IMR-90 (cell line): ENCODE measurements around the gene TMEM19. TPM values are rescaled to one million over a fixed set of nuclear protein-coding genes. Genes with fewer than 3 reads are reported as not detected.
A peak's percentile ranks its signal among the peaks of the same experiment; 100 is the strongest.

Experiments
- ATAC-seq: fragments of 200-7000 bp; cut with Tn5 transposase; 2 replicates; pipeline ENCODE4 v1.9.1; 2020; ENCODE audit warnings: low read depth, mild to moderate bottlenecking, moderate library complexity
- Bru-seq: library from RNA; stranded (reverse); fragments of 400-500 nt; gene quantifications from one replicate; lab custom pipeline; 2021; lab: Mats Ljungman, UMichigan
- BruChase-seq, 2 experiments: library from RNA; stranded (reverse); fragments of 400-500 nt; gene quantifications; one replicate each; lab custom pipeline; 2021; lab: Mats Ljungman, UMichigan
- BruUV-seq: library from RNA; stranded (reverse); fragments of 400-500 nt; replicated peaks from 2 replicates; lab custom pipeline; 2021; lab: Mats Ljungman, UMichigan
- CTCF ChIA-PET: fragments of 300-600 bp; formaldehyde crosslinking; extraction: SDS; loops from one replicate; lab custom pipeline; 2021; ENCODE audit warnings: antibody characterized with exemption; lab: Yijun Ruan, JAX
- POLR2A ChIA-PET: fragments of 300-600 bp; sonication (Branson Sonifier 250); formaldehyde crosslinking; loops from one replicate; lab custom pipeline; 2022; ENCODE audit warnings: antibody characterized with exemption; ENCODE audit not compliant: unreplicated experiment; lab: Charles Lee
- DNase-seq: peaks from one replicate; pipeline ENCODE4 v3.0.0; 2013
- H2AFZ ChIP-seq: replicated peaks from 2 replicates; pipeline ENCODE3; 2013; ENCODE audit warnings: low read length, mild to moderate bottlenecking; ENCODE audit not compliant: poor library complexity
- H2AK5ac ChIP-seq: 2 replicates; pipeline ENCODE4 v1.6.1; 2013; ENCODE audit warnings: low read depth, low read length, inconsistent platforms
- H2AK9ac ChIP-seq: replicated peaks from 2 replicates; pipeline ENCODE3; 2013; ENCODE audit warnings: mild to moderate bottlenecking, low read depth, low read length, moderate library complexity; ENCODE audit not compliant: poor library complexity
- H2BK120ac ChIP-seq: 2 replicates; pipeline ENCODE4 v1.6.1; 2013; ENCODE audit warnings: low read depth, low read length, inconsistent platforms
- H2BK15ac ChIP-seq: 3 replicates; pipeline ENCODE4 v1.6.1; 2013; ENCODE audit warnings: low read depth, low read length, inconsistent platforms
- H2BK20ac ChIP-seq: 2 replicates; pipeline ENCODE4 v1.6.1; 2013; ENCODE audit warnings: low read depth, mild to moderate bottlenecking, inconsistent platforms, low read length, moderate library complexity
- H2BK5ac ChIP-seq: 2 replicates; pipeline ENCODE4 v1.6.1; 2013; ENCODE audit warnings: mild to moderate bottlenecking, low read depth, low read length, inconsistent platforms; ENCODE audit not compliant: poor library complexity, severe bottlenecking
- H3K14ac ChIP-seq: replicated peaks from 2 replicates; pipeline ENCODE4 v1.6.1; 2013; ENCODE audit warnings: low read depth, low read length, inconsistent platforms
- H3K18ac ChIP-seq: 2 replicates; pipeline ENCODE4 v1.6.1; 2013; ENCODE audit warnings: low read depth, low read length, control low read depth
- H3K23ac ChIP-seq: 2 replicates; pipeline ENCODE4 v1.6.1; 2013; ENCODE audit warnings: low read depth, low read length, inconsistent platforms
- H3K27ac ChIP-seq: 2 replicates; pipeline ENCODE4 v1.5.1; 2013; ENCODE audit warnings: mild to moderate bottlenecking, control low read depth, low read length; ENCODE audit not compliant: insufficient read depth
- H3K27me3 ChIP-seq: 2 replicates; pipeline ENCODE4 v1.6.1; 2013; ENCODE audit warnings: low read length; ENCODE audit not compliant: control insufficient read depth, insufficient read depth
- H3K36me3 ChIP-seq: 2 replicates; pipeline ENCODE4 v1.6.1; 2013; ENCODE audit warnings: low read length, mixed read lengths; ENCODE audit not compliant: control insufficient read depth, insufficient read depth
- H3K4ac ChIP-seq: 2 replicates; pipeline ENCODE4 v1.6.1; 2013; ENCODE audit warnings: low read depth, low read length, inconsistent platforms
- H3K4me1 ChIP-seq: 2 replicates; pipeline ENCODE4 v1.6.1; 2013; ENCODE audit warnings: low read length, mixed read lengths; ENCODE audit not compliant: control insufficient read depth, insufficient read depth
- H3K4me2 ChIP-seq: 2 replicates; pipeline ENCODE4 v1.6.1; 2013; ENCODE audit warnings: low read depth, mild to moderate bottlenecking, control low read depth, low read length, moderate library complexity
- H3K4me3 ChIP-seq: 2 replicates; pipeline ENCODE4 v1.5.1; 2013; ENCODE audit warnings: low read depth, mild to moderate bottlenecking, control low read depth, low read length, moderate library complexity; ENCODE audit not compliant: insufficient read depth
- H3K56ac ChIP-seq: 2 replicates; pipeline ENCODE4 v1.6.1; 2013; ENCODE audit warnings: low read length, inconsistent platforms; ENCODE audit not compliant: insufficient read depth; ENCODE audit errors: extremely low read depth
- H3K79me1 ChIP-seq, 2 experiments: 2 replicates each; pipeline ENCODE4 v1.6.1; 2013; ENCODE audit warnings: low read length in 2 of 2, inconsistent platforms in 1 of 2, low read depth in 1 of 2
- H3K9ac ChIP-seq: 2 replicates; pipeline ENCODE4 v1.6.1; 2013; ENCODE audit warnings: low read depth, low read length, control low read depth
- H3K9me1 ChIP-seq: 2 replicates; pipeline ENCODE4 v1.6.1; 2013; ENCODE audit warnings: low read length, inconsistent platforms; ENCODE audit not compliant: insufficient read depth
- H3K9me3 ChIP-seq: 2 replicates; pipeline ENCODE4 v1.6.1; 2013; ENCODE audit warnings: low read length; ENCODE audit not compliant: control insufficient read depth, insufficient read depth
- H4K20me1 ChIP-seq: 2 replicates; pipeline ENCODE4 v1.6.1; 2013; ENCODE audit warnings: low read length, inconsistent platforms; ENCODE audit not compliant: insufficient read depth
- H4K5ac ChIP-seq: 2 replicates; pipeline ENCODE4 v1.6.1; 2013; ENCODE audit warnings: mild to moderate bottlenecking, low read depth, low read length, control low read depth
- H4K8ac ChIP-seq, 2 experiments: 2 replicates each; pipeline ENCODE4 v1.6.1; 2013; ENCODE audit warnings: low read depth in 2 of 2, low read length in 2 of 2, control low read depth in 1 of 2, inconsistent platforms in 1 of 2
- H4K91ac ChIP-seq: 2 replicates; pipeline ENCODE4 v1.6.1; 2013; ENCODE audit warnings: low read depth, low read length, inconsistent platforms; ENCODE audit not compliant: insufficient read depth
- BHLHE40 ChIP-seq: fragments of 150-350 bp; IDR thresholded peaks from 2 replicates; pipeline ENCODE4 v1.6.1; 2016; ENCODE audit warnings: mild to moderate bottlenecking, low read depth, low read length
- CEBPB ChIP-seq: IDR thresholded peaks from 2 replicates; pipeline ENCODE4 v1.6.1; 2012; ENCODE audit warnings: low read depth, low read length, improper control_type of control experiment
- CHD1 ChIP-seq: IDR thresholded peaks from 2 replicates; pipeline ENCODE4 v1.6.1; 2012; ENCODE audit warnings: low read depth, low read length, improper control_type of control experiment
- FOS ChIP-seq: fragments of 150-350 bp; IDR thresholded peaks from 2 replicates; pipeline ENCODE4 v1.6.1; 2016; ENCODE audit warnings: low read depth, low read length
- MAZ ChIP-seq: IDR thresholded peaks from 2 replicates; pipeline ENCODE4 v1.6.1; 2012; ENCODE audit warnings: low read depth, mild to moderate bottlenecking, low read length, improper control_type of control experiment, moderate library complexity, borderline replicate concordance
- MXI1 ChIP-seq: IDR thresholded peaks from 2 replicates; pipeline ENCODE4 v1.6.1; 2012; ENCODE audit warnings: low read depth, mild to moderate bottlenecking, low read length, moderate library complexity, borderline replicate concordance
- NFE2L2 ChIP-seq: fragments of 150-350 bp; IDR thresholded peaks from 2 replicates; pipeline ENCODE4 v1.6.1; 2016; ENCODE audit warnings: low read depth, mild to moderate bottlenecking, low read length
- POLR2A ChIP-seq: IDR thresholded peaks from 2 replicates; pipeline ENCODE4 v1.6.1; 2012; ENCODE audit warnings: mild to moderate bottlenecking, low read depth, low read length
- RAD21 ChIP-seq: IDR thresholded peaks from 2 replicates; pipeline ENCODE4 v1.6.1; 2012; ENCODE audit warnings: low read length, improper control_type of control experiment
- RCOR1 ChIP-seq: IDR thresholded peaks from 2 replicates; pipeline ENCODE4 v1.6.1; 2012; ENCODE audit warnings: mild to moderate bottlenecking, low read length, improper control_type of control experiment; ENCODE audit not compliant: insufficient replicate concordance
- SMC3 ChIP-seq: fragments of 150-350 bp; IDR thresholded peaks from 2 replicates; pipeline ENCODE4 v1.6.1; 2016; ENCODE audit warnings: low read depth, mild to moderate bottlenecking, antibody characterized with exemption, low read length, moderate library complexity
- WGBS, 2 experiments: methylation state at CpG; one replicate each; pipeline versions ENCODE4 v1.1.5 to v1.1.7; 2013; ENCODE audit warnings: missing lambda C conversion rate in 2 of 2; ENCODE audit not compliant: insufficient read length in 1 of 2; ENCODE audit errors: extremely low coverage in 2 of 2; 5-methylcytosine and 5-hydroxymethylcytosine counted together
- dilution Hi-C: fragments of 300-500 bp; cut with HindIII; formaldehyde crosslinking; loops from one replicate; pipeline ENCODE4 v1.14.3; 2018; ENCODE audit warnings: low sequenced_read_pairs; ENCODE audit not compliant: unreplicated experiment
- in situ Hi-C: fragments of 300-500 bp; cut with MboI; formaldehyde crosslinking; loops from 3 replicates; pipeline ENCODE4 v1.14.3; 2019; ENCODE audit warnings: low sequenced_read_pairs, inconsistent platforms, mixed read lengths
- intact Hi-C: fragments of 100-400 bp; cut with micrococcal nuclease; formaldehyde crosslinking; loops from 2 replicates; pipeline ENCODE4 v1.10.0; 2022
- long read RNA-seq: library from polyadenylated mRNA; unstranded; transcript quantifications from one replicate; pipeline ENCODE4 v2.0.0, GENCODE V29; 2021; ENCODE audit not compliant: unreplicated experiment
- polyA plus RNA-seq, 3 experiments: library from polyadenylated mRNA; depleted of rRNA; stranded (reverse); fragments of >200 nt; gene quantifications; 2 replicates each; pipeline ENCODE4 v1.2.3, GENCODE V29; 2012; ENCODE audit warnings: low replicate concordance in 1 of 3
- total RNA-seq: library from RNA; depleted of rRNA; stranded (reverse); fragments of >200 nt; gene quantifications from 2 replicates; pipeline ENCODE4 v1.2.3, GENCODE V29; 2012; rRNA removed
- TF ChIP-seq, protein P1 (sequence below): conservative IDR thresholded peaks from 2 replicates; pipeline ENCODE4 v1.5.1; 2012; ENCODE audit warnings: mild to moderate bottlenecking, low read depth, low read length, improper control_type of control experiment
- TF ChIP-seq, protein P2 (sequence below): fragments of 150-350 bp; IDR thresholded peaks from 2 replicates; pipeline ENCODE4 v1.6.1; 2017; ENCODE audit warnings: mild to moderate bottlenecking, antibody characterized with exemption, low read length, low read depth

The TMEM19 gene
- 28.7 and 43.9 TPM in 2 replicates for total RNA-seq
- 8.9 and 11.4 TPM in 2 replicates for polyA plus RNA-seq (2012; rRNA removed)
- 1.1 and 3.1 TPM in 2 replicates for polyA plus RNA-seq (2012; cell fraction: cytosol; rRNA removed)
- polyA plus RNA-seq (2012; cell fraction: nucleus; rRNA removed; ENCODE audit: low replicate concordance), result 0.57 and 4.3 TPM in 2 replicates
- percentile 43 among the genes with signal in this experiment for Bru-seq, nascent RNA
- BruChase-seq, experiment 1, labeled RNA remaining after a 6-hour chase, result percentile 77 among the genes with signal in this experiment
- BruChase-seq, experiment 2, labeled RNA remaining after a 2-hour chase, result percentile 58 among the genes with signal in this experiment
- long read RNA-seq, full-length matches to known transcripts, result 26 of 31 reads
- long read RNA-seq, partial matches to known transcripts, result 0 of 31 reads
- long read RNA-seq, other reads (novel, unspliced or antisense), result 5 of 31 reads

DNA sequence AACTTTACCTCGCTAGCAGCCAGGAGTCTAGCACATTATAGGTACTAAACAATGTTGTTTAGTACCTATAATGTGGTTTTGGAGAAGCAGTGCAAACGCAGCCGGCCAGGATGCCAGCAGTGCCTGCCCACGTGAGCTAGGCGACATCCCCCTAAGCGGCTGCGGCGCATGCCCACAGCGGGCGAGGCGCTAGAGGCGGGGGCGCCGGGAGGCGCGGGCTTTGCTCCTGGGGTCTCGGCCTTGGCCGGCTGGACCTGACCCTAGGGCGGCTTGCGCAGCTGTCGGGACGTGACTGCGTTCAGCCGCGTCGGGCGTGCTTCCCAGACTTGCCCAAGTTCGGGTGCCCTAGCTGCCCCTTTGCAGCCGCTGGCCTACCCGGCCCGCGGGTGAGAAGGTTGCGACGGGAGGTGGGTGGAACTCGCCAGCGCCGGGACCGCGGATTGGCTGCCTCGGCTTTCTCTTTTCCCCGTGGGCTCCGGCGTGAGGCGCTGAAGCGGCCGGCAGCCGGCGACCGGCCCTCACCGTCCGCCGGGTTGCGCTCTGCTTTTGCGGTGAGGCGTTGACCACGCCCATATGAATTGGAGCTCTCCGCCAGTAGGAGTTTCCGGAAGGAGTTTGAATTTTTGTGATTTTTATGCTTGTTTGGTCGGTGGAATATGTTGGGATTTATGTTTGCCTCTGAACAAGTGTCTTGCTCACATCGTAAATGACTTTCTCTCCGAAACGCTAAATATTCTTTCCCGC is at the start of gene TMEM19:
Gene TMEM19 (plus strand): TSS at position 169 of the 744 bp plus-strand sequence. CDS start 599 bp downstream, outside the sequence.
- in situ Hi-C loops (no loop called here), dilution Hi-C loops (no loop called here), intact Hi-C loops (loop anchor here (1.0 kb wide), 1 partner anchor 22 kb away; the partner anchor contains the start of gene THAP2)
- Histone ChIP-seq H4K5ac (peak within 1 kb of the TSS; percentile 74), H3K14ac (peak within 1 kb of the TSS; percentile 95), H4K8ac (peak within 1 kb of the TSS; percentile 37 to 90; a peak in 3 of 4 replicates), H3K9me3 (no peaks in the 10 kb centered on the region), H3K4ac (peak within 1 kb of the TSS; percentile 91), H3K27me3 (no peaks in the 10 kb centered on the region), H3K4me3 (peak within 1 kb of the TSS; percentile 78), H2BK15ac (no peak within 1 kb of the TSS; the same call in 2 of the 3 replicates), H3K36me3 (no peaks in the 10 kb centered on the region), H2BK20ac (no peak within 1 kb of the TSS), H3K4me2 (peak within 1 kb of the TSS; percentile 97), H3K27ac (peak within 1 kb of the TSS; percentile 81), H4K91ac (peak within 1 kb of the TSS; percentile 86), H2AK5ac (no peak within 1 kb of the TSS), H3K23ac (peak within 1 kb of the TSS; percentile 96), H3K56ac (peak within 1 kb of the TSS; percentile 74), H2AK9ac (peak within 1 kb of the TSS; percentile 83), H4K20me1 (no peaks in the 10 kb centered on the region), H3K9me1 (no peaks in the 10 kb centered on the region), H3K4me1 (peaks cover 1% of the 10 kb centered on the region; the same call in 1 of the 2 replicates), H3K79me1 (peaks cover 4 to 14% of the 10 kb centered on the region in 2 experiments; a peak in 3 of 4 replicates), H3K18ac (peak within 1 kb of the TSS; percentile 74), H2AFZ (peak within 1 kb of the TSS; percentile 98), H3K9ac (peak within 1 kb of the TSS; percentile 74), H2BK120ac (peak within 1 kb of the TSS; percentile 87), H2BK5ac (peak within 1 kb of the TSS; percentile 88)
- TF ChIP-seq, protein P1, sequence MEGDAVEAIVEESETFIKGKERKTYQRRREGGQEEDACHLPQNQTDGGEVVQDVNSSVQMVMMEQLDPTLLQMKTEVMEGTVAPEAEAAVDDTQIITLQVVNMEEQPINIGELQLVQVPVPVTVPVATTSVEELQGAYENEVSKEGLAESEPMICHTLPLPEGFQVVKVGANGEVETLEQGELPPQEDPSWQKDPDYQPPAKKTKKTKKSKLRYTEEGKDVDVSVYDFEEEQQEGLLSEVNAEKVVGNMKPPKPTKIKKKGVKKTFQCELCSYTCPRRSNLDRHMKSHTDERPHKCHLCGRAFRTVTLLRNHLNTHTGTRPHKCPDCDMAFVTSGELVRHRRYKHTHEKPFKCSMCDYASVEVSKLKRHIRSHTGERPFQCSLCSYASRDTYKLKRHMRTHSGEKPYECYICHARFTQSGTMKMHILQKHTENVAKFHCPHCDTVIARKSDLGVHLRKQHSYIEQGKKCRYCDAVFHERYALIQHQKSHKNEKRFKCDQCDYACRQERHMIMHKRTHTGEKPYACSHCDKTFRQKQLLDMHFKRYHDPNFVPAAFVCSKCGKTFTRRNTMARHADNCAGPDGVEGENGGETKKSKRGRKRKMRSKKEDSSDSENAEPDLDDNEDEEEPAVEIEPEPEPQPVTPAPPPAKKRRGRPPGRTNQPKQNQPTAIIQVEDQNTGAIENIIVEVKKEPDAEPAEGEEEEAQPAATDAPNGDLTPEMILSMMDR, result peak; percentile 42
- TF ChIP-seq RCOR1 (no peak), FOS (no peak), RAD21 (peak; percentile 48), POLR2A (peak; percentile 26; the same call in 1 of the 2 replicates), SMC3 (0 out of 2 replicates have a peak, but pooled peaks have one; percentile 11), MAZ (peak; percentile 48; the same call in 1 of the 2 replicates), CHD1 (no peak), NFE2L2 (no peak), MXI1 (peak; percentile 44; the same call in 1 of the 2 replicates), CEBPB (no peak), BHLHE40 (peak; percentile 48; the same call in 1 of the 2 replicates)
- TF ChIP-seq, protein P2, sequence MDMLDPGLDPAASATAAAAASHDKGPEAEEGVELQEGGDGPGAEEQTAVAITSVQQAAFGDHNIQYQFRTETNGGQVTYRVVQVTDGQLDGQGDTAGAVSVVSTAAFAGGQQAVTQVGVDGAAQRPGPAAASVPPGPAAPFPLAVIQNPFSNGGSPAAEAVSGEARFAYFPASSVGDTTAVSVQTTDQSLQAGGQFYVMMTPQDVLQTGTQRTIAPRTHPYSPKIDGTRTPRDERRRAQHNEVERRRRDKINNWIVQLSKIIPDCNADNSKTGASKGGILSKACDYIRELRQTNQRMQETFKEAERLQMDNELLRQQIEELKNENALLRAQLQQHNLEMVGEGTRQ, result peak; percentile 91
- ChIA-PET POLR2A (interaction anchor here (1.0 kb wide), 1 partner anchor 17 kb away, joined by 3 read pairs; no protein-coding TSS in a partner anchor), CTCF (interaction anchor here (0.8 to 1.1 kb wide), 4 partner anchors 9 to 251 kb away, joined by 3 to 11 read pairs (median 4); no protein-coding TSS in a partner anchor)
- BruUV-seq, result no TSS peak
- peak; percentile 98 for ATAC-seq
- peak; percentile 86 for DNase-seq
- WGBS, 2 experiments, result 0% methylated on average over 41 of the region's 63 CpGs; no CpG with 5 or more reads in 1 of the 2 experiments
